GM18507 (cell line): ENCODE results near the gene PCDHB15.
"Not testable (repeated sequence)": the region's sequence is repeated elsewhere in the genome, so short reads cannot be mapped to it uniquely, and the experiment has no call there.

Experiments
- DNase-seq: peaks from one replicate; pipeline ENCODE4 v3.0.0; 2011; ENCODE audit warnings: low read depth; ENCODE audit not compliant: insufficient read length; ENCODE audit errors: extremely low spot score
- FAIRE-seq: peaks from 2 replicates; lab custom pipeline; 2011; peaks lifted over from hg19 to GRCh38; lab: Jason Lieb, UNC

Gene PCDHB15

DNA sequence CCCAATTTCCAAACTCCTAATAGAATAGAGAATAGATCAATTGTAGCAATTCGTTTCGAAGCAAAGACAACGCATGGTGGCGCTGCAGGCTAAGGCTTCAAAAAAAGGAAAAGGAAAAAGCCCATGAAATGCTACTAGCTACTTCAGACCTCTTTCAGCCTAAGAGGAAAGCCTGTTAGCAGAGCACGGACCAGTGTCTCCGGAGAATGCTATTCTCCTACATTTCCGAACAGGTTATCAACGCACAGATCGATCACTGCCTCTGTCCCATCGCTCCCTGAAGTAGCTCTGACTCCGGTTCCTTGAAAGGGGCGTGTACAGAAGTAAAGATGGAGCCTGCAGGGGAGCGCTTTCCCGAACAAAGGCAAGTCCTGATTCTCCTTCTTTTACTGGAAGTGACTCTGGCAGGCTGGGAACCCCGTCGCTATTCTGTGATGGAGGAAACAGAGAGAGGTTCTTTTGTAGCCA, at the start of gene PCDHB15:
Gene PCDHB15, plus strand, starts transcription at position 146 of the 468 bp plus-strand sequence. Its CDS starts 184 bp downstream, at position 330.
- FAIRE-seq (no peak), DNase-seq (no peak)

GRCh38 chr5:141196363-141196762, 48.8 kb upstream of the PCDHB15 start:
- no peak for FAIRE-seq
- no peak for DNase-seq

- DNase-seq (no peak), FAIRE-seq (no peak)
Observed at GRCh38 chr5:141199359-141200235, 45.6 kb upstream of the PCDHB15 start, which contains the start of gene PCDHB11. PCDHB11 (plus strand) TSS chr5:141199627; CDS start chr5:141199775, 148 bp downstream.

GRCh38 chr5:141201126-141201525, 44.1 kb upstream of the PCDHB15 start:
- not testable (repeated sequence) for FAIRE-seq

DNA sequence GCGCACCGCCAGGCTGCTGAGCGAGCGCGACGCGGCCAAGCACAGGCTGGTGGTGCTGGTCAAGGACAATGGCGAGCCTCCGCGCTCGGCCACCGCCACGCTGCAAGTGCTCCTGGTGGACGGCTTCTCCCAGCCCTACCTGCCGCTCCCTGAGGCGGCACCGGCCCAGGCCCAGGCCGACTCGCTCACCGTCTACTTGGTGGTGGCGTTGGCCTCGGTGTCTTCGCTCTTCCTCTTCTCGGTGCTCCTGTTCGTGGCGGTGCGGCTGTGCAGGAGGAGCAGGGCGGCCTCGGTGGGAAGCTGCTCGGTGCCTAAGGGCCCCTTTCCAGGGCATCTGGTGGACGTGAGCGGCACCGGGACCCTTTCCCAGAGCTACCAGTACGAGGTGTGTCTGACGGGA, 43.5 kb upstream of the PCDHB15 start:
- not testable (repeated sequence) for DNase-seq

More at GRCh38 chr5:141201126-141201525, 44.1 kb upstream of the PCDHB15 start:
- DNase-seq, result not testable (repeated sequence)

DNA sequence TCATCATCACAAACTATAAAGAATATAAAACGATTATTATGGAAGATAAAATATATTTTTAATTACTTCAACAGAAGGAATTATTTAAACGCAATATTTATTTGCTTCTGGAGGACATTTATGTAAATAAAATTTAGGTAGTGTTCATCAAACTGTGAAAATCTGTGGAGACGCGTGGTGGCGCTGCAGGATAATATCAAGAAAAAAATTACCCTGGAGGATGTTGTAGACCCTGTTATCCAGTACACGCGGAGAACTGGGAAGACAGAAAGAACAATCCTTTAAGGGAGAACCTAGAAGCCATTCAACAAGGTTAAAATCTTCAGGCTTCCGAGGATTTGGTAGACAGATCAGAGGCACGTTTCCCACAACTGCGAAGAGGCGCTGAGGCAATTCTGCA, 36.7 kb upstream of the PCDHB15 start, which contains the start of gene PCDHB12:
Gene PCDHB12, plus strand, starts transcription at position 242 of the 400 bp plus-strand sequence. CDS start 189 bp downstream, outside the sequence.
- FAIRE-seq (no peak), DNase-seq (no peak)

More for the DNA sequence above, 43.5 kb upstream of the PCDHB15 start:
- FAIRE-seq, result not testable (repeated sequence)

DNA sequence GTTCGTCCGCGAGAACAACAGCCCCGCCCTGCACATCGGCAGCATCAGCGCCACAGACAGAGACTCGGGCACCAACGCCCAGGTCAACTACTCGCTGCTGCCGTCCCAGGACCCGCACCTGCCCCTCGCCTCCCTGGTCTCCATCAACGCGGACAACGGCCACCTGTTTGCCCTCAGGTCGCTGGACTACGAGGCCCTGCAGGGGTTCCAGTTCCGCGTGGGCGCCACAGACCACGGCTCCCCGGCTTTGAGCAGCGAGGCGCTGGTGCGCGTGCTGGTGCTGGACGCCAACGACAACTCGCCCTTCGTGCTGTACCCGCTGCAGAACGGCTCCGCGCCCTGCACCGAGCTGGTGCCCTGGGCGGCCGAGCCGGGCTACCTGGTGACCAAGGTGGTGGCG, 34.9 kb upstream of the PCDHB15 start:
- not testable (repeated sequence) for DNase-seq, FAIRE-seq

GRCh38 chr5:141210849-141211248, 34.3 kb upstream of the PCDHB15 start:
- FAIRE-seq, DNase-seq: not testable (repeated sequence)

DNA sequence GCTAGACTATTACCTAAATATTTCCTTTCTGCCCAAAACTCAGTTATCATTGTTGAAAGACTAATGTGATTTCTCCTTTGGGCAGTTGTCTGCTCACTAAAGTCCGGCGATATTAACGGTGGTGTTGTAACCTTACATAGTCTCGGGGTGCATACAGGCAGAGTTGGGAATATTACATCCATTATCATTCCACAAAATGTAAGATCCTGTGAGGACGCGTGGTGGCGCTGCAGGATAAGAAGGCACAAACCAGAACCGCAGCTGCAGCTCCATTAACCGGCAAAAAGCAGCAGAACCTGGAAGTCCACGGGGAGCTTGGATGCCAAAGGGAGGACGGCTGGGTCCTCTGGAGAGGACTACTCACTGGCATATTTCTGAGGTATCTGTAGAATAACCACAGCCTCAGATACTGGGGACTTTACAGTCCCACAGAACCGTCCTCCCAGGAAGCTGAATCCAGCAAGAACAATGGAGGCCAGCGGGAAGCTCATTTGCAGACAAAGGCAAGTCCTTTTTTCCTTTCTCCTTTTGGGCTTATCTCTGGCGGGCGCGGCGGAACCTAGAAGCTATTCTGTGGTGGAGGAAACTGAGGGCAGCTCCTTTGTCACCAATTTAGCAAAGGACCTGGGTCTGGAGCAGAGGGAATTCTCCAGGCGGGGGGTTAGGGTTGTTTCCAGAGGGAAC, 31.4 kb upstream of the PCDHB15 start, which contains the start of gene PCDHB13:
Gene PCDHB13, plus strand, starts transcription at position 264 of the 684 bp plus-strand sequence. Its CDS starts 205 bp downstream, at position 469.
- DNase-seq, FAIRE-seq: not testable (repeated sequence)

DNA sequence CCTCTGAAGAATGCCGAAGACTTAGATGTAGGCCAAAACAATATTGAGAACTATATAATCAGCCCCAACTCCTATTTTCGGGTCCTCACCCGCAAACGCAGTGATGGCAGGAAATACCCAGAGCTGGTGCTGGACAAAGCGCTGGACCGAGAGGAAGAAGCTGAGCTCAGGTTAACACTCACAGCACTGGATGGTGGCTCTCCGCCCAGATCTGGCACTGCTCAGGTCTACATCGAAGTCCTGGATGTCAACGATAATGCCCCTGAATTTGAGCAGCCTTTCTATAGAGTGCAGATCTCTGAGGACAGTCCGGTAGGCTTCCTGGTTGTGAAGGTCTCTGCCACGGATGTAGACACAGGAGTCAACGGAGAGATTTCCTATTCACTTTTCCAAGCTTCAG, 30.6 kb upstream of the PCDHB15 start:
- not testable (repeated sequence) for FAIRE-seq, DNase-seq

GRCh38 chr5:141215504-141215903, 29.7 kb upstream of the PCDHB15 start:
- not testable (repeated sequence) for DNase-seq, FAIRE-seq

DNA sequence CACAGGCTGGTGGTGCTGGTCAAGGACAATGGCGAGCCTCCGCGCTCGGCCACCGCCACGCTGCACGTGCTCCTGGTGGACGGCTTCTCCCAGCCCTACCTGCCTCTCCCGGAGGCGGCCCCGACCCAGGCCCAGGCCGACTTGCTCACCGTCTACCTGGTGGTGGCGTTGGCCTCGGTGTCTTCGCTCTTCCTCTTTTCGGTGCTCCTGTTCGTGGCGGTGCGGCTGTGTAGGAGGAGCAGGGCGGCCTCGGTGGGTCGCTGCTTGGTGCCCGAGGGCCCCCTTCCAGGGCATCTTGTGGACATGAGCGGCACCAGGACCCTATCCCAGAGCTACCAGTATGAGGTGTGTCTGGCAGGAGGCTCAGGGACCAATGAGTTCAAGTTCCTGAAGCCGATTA, 29.2 kb upstream of the PCDHB15 start:
- not testable (repeated sequence) for FAIRE-seq, DNase-seq

DNA sequence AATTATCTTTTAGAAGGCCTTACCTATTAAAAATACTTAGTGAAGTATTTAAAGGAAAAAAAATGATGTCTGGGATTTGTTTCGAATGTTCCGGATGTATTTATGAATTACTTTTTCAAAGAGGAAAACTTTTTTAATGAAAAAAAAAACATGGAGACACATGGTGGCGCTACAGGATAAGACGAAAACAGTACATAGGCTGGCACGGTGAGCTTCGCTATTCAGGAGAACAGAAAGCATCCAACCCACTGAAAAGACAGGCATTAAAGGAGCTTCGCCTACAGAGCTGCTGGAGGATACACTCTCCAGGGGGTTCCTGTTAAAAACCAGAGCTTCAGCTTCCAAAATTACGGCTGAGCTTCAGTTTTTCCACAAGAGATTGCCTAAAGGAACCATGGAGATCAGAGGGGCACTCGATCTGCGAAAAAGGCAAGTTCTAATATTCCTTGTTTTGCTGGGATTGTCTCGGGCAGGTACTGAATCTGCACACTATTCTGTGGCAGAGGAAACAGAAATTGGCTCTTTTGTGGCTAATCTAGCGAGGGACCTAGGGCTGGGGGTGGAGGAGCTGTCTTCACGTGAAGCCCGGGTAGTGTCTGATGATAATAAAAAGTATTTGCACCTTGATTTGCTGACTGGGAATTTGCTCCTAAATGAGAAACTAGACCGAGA, 21.9 kb upstream of the PCDHB15 start, which contains the start of gene PCDHB14:
Gene PCDHB14, plus strand, starts transcription at position 232 of the 672 bp plus-strand sequence. Its CDS starts 163 bp downstream, at position 395.
- FAIRE-seq (no peak), DNase-seq (no peak)

DNA sequence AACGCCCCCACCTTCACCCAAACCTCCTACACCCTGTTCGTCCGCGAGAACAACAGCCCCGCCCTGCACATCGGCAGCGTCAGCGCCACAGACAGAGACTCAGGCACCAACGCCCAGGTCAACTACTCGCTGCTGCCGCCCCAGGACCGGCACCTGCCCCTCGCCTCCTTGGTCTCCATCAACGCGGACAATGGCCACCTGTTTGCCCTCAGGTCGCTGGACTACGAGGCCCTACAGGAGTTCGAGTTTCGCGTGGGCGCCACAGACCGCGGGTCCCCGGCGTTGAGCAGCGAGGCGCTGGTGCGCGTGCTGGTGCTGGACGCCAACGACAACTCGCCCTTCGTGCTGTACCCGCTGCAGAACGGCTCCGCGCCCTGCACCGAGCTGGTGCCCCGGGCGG, 20.4 kb upstream of the PCDHB15 start:
- not testable (repeated sequence) for DNase-seq, FAIRE-seq

GRCh38 chr5:141225421-141225820, 19.8 kb upstream of the PCDHB15 start:
- DNase-seq, FAIRE-seq: not testable (repeated sequence)

GRCh38 chr5:141234109-141234667, 11.0 kb upstream of the PCDHB15 start:
- no peak for FAIRE-seq

DNA sequence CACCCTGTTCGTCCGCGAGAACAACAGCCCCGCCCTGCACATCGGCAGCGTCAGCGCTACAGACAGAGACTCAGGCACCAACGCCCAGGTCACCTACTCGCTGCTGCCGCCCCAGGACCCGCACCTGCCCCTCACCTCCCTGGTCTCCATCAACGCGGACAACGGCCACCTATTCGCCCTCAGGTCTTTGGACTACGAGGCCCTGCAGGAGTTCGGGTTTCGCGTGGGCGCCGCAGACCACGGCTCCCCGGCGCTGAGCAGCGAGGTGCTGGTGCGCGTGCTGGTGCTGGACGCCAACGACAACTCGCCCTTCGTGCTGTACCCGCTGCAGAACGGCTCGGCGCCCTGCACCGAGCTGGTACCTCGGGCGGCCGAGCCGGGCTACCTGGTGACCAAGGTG, 9.3 kb upstream of the PCDHB15 start:
- DNase-seq, FAIRE-seq: not testable (repeated sequence)

More at GRCh38 chr5:141234109-141234667, 11.0 kb upstream of the PCDHB15 start:
- no peak for DNase-seq

GRCh38 chr5:141236516-141237313, 8.5 kb upstream of the PCDHB15 start:
- no peak for FAIRE-seq
- no peak for DNase-seq
